Measurements from ENCODE around the gene AKR7A3.

The AKR7A3 gene

DNA sequence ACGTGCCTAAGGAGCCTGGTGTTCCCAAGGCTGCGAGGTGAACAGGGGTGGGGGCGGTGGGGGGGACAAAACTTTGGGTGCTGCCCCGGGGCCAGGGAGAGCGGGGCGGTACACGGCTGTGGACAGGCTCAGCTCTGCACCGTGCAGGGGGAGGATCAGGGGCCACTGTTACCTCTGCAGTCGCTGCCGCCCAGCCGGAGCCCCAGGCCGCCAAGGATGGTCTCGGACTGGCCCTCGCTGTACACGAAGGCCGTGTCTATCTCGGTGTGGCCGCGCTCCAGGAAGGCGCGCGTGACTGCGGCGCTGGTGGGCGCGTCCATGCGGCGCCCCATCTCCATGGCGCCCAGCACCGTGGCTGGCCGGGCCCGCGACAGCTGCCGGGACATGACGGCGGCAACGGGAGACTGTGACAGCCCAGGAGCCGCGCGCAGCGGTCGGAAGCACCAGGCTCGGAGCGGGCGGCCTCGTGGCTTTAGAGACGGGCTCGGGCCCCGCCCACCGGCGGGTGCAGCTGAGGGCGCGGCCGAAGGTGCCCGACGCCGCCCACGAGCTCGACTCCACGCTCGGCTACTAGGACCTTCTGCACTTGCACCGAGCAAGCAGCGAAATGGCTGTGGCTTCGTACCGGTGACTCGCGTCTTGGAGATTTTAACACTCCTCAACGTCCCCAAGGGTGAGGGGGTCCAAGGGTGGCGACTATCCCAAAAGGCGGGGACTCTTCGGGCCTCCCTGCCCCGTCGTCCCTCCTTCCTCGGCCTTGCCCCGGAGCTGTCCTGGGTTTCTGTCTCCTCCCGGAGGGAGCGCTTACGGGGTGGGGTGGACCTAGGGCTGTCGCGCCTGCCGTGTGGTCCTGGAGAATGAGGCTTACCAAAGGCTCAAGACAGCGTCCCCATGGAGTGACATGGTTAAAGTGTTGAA, at the start of gene AKR7A3:
TSS of gene AKR7A3 (minus strand) at position 447 of the 918 bp plus-strand sequence. CDS start at position 386, 61 bp downstream.
- peak within 1 kb of the TSS; percentile 26; the same call in 1 of the 2 replicates for H3K27ac ChIP-seq

DNA sequence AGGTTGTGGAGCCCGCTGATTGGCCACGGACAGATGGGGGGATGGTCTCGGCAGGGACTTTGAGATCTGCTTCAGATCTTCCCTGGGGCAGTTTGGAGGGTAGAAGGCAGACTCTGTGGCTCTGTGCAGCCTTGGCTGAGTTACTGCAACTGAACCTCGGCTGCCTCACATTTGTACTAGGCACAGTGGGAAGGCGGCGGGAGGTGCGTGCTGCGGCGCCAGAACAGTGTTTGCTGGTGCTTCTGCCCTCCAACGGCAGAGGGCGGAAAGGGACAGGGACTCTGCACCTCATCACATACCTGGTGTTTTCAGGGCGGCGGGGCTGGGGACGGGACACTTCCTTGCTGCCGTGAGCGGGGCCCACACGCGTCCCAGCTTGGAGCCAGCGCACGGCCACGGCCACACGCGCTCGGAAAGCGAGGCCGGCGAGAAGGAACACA, 49.8 kb upstream of the AKR7A3 start:
- H3K27ac ChIP-seq, result no peak overlapping the region
- TF ChIP-seq, protein P1, sequence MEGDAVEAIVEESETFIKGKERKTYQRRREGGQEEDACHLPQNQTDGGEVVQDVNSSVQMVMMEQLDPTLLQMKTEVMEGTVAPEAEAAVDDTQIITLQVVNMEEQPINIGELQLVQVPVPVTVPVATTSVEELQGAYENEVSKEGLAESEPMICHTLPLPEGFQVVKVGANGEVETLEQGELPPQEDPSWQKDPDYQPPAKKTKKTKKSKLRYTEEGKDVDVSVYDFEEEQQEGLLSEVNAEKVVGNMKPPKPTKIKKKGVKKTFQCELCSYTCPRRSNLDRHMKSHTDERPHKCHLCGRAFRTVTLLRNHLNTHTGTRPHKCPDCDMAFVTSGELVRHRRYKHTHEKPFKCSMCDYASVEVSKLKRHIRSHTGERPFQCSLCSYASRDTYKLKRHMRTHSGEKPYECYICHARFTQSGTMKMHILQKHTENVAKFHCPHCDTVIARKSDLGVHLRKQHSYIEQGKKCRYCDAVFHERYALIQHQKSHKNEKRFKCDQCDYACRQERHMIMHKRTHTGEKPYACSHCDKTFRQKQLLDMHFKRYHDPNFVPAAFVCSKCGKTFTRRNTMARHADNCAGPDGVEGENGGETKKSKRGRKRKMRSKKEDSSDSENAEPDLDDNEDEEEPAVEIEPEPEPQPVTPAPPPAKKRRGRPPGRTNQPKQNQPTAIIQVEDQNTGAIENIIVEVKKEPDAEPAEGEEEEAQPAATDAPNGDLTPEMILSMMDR (conservative IDR thresholded peaks at IDR 0.05), result no peak

DNA sequence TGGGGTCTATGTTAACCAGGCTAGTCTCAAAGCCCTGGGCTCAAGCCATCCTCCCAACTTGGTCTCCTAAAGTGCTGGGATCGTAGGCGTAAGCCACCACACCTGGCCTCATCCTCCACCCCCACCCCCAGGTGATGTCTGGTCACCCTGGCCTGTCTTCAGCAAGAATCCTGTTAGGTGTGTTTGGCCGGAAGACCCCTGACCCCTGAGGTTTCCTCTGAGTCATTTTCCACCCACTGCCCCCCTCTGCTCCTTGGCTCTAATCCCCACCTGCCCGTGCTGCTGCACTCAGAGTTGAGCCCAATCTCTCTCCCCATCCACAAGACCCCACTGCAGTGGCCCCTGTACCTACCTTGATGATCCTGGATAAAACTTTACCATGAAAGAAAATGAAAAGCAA, 48.7 kb upstream of the AKR7A3 start:
- no peak overlapping the region for H3K27ac ChIP-seq
- TF ChIP-seq, protein P1 (conservative IDR thresholded peaks at IDR 0.05), result no peak

DNA sequence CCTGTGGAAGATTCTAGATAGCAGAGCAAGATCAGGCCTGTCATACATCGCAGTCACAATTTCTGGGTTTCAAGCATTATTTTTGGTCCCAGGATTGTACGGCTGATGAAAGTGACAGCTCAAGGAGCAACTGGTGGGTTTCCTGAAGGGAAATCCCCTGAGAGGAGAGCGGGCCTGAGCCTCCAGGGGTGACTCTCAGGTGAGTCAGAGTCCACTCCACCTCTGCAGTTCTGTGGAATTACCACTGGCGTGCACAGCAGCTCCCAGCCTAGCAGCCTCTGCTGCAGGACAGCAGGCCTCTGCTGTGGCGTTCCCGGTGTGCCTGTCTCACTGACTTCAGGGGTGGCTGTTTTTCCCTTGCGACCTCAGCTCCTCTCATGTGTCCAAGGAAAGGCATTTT, 48.0 kb upstream of the AKR7A3 start:
- TF ChIP-seq, protein P1 (conservative IDR thresholded peaks at IDR 0.05), result no peak
- no peak overlapping the region for H3K27ac ChIP-seq

DNA sequence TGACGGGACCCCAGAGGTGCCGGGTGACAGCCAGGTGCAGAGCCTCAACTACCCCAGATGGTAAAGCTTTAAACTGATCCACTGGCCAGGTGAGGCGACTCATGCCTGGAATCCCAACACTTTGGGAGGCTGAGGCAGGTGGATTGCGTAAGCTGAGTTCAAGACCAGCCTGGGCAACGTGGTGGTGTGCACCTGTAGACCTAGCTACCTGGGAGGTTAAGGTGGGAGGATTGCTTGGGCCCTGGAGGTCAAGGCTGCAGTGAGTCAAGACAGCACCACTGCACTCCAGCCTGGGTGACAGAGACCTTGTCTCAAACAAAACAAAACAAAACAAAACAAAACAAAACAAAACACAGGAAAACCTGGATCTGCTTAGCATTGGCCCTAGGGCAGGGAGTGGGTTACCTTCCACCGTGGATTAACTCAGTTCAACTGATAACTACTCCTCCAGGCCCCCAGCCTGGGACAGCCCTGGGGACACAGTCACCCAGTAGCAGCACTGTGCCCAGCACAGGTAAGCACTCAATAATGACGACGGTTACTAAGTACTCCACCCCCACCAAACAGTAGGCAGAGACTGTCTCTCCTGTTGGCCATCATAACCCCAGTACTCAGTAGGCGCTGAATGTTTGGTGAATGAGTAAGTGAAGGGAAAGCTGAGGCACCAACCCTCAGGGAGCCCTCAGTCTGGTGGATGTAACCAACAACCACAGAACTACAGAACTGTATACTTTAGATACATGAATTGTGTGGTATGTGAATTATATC, 45.2 kb upstream of the AKR7A3 start:
- H3K27ac ChIP-seq, result no peak overlapping the region
- TF ChIP-seq, protein P1 (conservative IDR thresholded peaks at IDR 0.05), result no peak

DNA sequence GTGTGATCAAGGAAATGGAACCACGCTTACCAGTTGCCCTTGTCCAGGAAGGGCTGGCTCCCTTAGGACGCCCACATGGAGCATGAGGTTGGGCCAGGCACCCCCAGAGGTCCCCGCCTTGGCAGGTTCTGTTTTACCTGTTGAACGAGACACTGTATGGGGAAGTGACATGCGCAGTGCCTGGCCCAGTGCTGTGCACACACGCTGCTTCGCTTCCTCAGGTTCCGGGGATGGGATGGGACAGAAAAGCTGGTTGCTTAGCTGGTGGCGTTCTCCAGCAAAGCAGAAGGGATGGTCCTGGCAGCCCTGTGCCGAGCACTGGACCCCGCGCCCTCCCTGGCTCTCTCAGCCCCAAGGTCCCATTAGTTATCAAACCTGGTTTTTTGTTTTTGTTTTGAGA, 44.3 kb upstream of the AKR7A3 start:
- TF ChIP-seq, protein P1 (conservative IDR thresholded peaks at IDR 0.05), result no peak
- no peak overlapping the region for H3K27ac ChIP-seq

DNA sequence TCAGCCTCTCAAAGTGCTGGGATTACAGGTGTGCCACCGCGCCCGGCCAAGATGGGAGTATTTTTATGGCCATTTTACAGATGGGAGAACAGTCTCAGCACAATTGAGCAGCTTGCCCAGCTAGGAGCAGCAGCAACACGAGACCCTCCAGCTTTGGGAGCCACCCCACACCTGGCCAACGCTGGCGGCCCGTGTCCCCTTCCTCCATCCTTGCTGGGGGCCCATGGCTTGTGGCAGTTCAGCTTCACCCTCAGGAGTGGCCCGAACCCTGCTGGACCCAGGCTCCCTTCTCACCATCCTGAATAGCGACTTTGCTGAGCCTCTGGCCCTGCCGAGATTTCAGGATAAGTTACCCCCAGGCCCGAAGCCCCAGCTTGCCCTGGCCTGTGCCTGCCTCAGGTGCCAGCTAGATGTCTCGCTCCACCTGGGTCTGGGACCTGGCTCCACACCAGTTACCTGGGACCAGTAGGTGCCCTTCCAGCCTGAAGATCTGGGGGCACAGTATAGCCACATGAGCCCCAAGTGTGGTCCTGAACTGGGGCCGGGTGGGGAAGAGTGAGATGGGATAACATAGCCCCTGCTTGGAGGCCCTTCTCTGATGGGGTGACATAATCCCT, 42.8 kb upstream of the AKR7A3 start:
- TF ChIP-seq, protein P1 (conservative IDR thresholded peaks at IDR 0.05), result no peak
- H3K27ac ChIP-seq, result no peak overlapping the region

Measured in VCaP (cell line).